Measurements from ENCODE around the gene FAM20B.

GRCh38 chr1:179038528-179039281, 13.0 kb downstream of the FAM20B start:
- TF ChIP-seq EZH2 (IDR thresholded peaks at IDR 0.05) (no peak), CTCF (IDR thresholded peaks at IDR 0.05) (no peak)
